ENCODE measurements around the gene PSORS1C1. TPM values are rescaled to one million over a fixed set of nuclear protein-coding genes. Genes with fewer than 3 reads are reported as not detected.

PSORS1C1 gene
- total and polyA plus RNA-seq, 7 donors, result 0.03 to 0.47 (median 0.07) TPM; not detected in 1

GRCh38 chr6:31144296-31144969 is 29.8 kb downstream of the PSORS1C1 start:
- no peaks in the 10 kb centered on the region for H3K9me3 ChIP-seq
- H3K4me3 ChIP-seq, result no peak overlapping the region
- WGBS, 3 donors, result 77 to 84% (median 84%) methylated on average over 18 of the region's 18 CpGs
- ATAC-seq (no peak), DNase-seq (peak in 1 of 2 donors; percentile 31)
- peaks cover 0 to 55% of the 10 kb centered on the region in 2 donors for H3K36me3 ChIP-seq (ENCODE audit: insufficient read depth in 1 of 2, low read depth in 1 of 2)
- H3K27me3 ChIP-seq (ENCODE audit: insufficient read depth in 3 of 3, low read length in 2 of 3), result no peaks in the 10 kb centered on the region
- no peak for TF ChIP-seq CTCF (IDR thresholded peaks at IDR 0.05)
- no peak overlapping the region for H3K27ac ChIP-seq
- no peaks in the 10 kb centered on the region for H3K4me1 ChIP-seq
- intact Hi-C loops (cut with DNase I), result no loop called here

- Histone ChIP-seq H3K27me3 (ENCODE audit: insufficient read depth in 3 of 3, low read length in 2 of 3) (no peaks in the 10 kb centered on the region), H3K4me3 (no peak overlapping the region), H3K9me3 (no peaks in the 10 kb centered on the region), H3K4me1 (no peaks in the 10 kb centered on the region), H3K27ac (no peak overlapping the region), H3K36me3 (ENCODE audit: insufficient read depth in 1 of 2, low read depth in 1 of 2) (peaks cover 0 to 61% of the 10 kb centered on the region in 2 donors)
- TF ChIP-seq CTCF (IDR thresholded peaks at IDR 0.05), result no peak
- intact Hi-C loops (cut with DNase I), result no loop called here
- WGBS, 3 donors, result 62 to 82% (median 65%) methylated on average over 9 to 11 of the region's 11 CpGs
- ATAC-seq, result no peak
- DNase-seq, result peak in 1 of 2 donors; percentile 35
These were observed 30.4 kb downstream of the PSORS1C1 start for GRCh38 chr6:31144970-31145340.

GRCh38 chr6:31145386-31145785 is 30.8 kb downstream of the PSORS1C1 start:
- H3K27ac ChIP-seq, result no peak overlapping the region
- ATAC-seq (no peak), DNase-seq (peak in 1 of 2 donors; percentile 29)
- H3K9me3 ChIP-seq, result no peaks in the 10 kb centered on the region
- WGBS, 3 donors, result 92 to 96% (median 94%) methylated on average over 10 of the region's 10 CpGs
- intact Hi-C loops (cut with DNase I), result no loop called here
- no peaks in the 10 kb centered on the region for H3K4me1 ChIP-seq
- no peak for TF ChIP-seq CTCF (IDR thresholded peaks at IDR 0.05)
- peaks cover 0 to 65% of the 10 kb centered on the region in 2 donors for H3K36me3 ChIP-seq (ENCODE audit: insufficient read depth in 1 of 2, low read depth in 1 of 2)
- no peaks in the 10 kb centered on the region for H3K27me3 ChIP-seq (ENCODE audit: insufficient read depth in 3 of 3, low read length in 2 of 3)
- H3K4me3 ChIP-seq, result no peak overlapping the region

GRCh38 chr6:31149827-31150447 is 35.3 kb downstream of the PSORS1C1 start:
- Histone ChIP-seq H3K36me3 (ENCODE audit: insufficient read depth in 1 of 2, low read depth in 1 of 2) (peaks cover 0 to 56% of the 10 kb centered on the region in 2 donors), H3K4me3 (no peak overlapping the region), H3K4me1 (no peaks in the 10 kb centered on the region), H3K9me3 (no peaks in the 10 kb centered on the region), H3K27me3 (ENCODE audit: insufficient read depth in 3 of 3, low read length in 2 of 3) (no peaks in the 10 kb centered on the region), H3K27ac (no peak overlapping the region)
- ATAC-seq (no peak), DNase-seq (peak in 1 of 2 donors; percentile 29)
- TF ChIP-seq CTCF (IDR thresholded peaks at IDR 0.05), result no peak
- WGBS, 3 donors, result 87 to 90% (median 89%) methylated on average over 6 of the region's 6 CpGs
- intact Hi-C loops (cut with DNase I), result no loop called here

Data from psoas muscle (tissue), 8 donors.